Kidney epithelial cell (primary cell): ENCODE data around the gene EXT2. TPM values are rescaled to one million over a fixed set of nuclear protein-coding genes. Genes with fewer than 3 reads are reported as not detected.

Experiments
- DNase-seq: peaks from one replicate; pipeline ENCODE4 v3.0.0-alpha.2; 2010; ENCODE audit warnings: low read depth
- H3K27me3 ChIP-seq: 2 replicates; pipeline ENCODE4 v1.6.0; 2011; ENCODE audit warnings: low read length; ENCODE audit not compliant: control insufficient read depth, insufficient read depth
- H3K36me3 ChIP-seq: 2 replicates; pipeline ENCODE4 v1.5.1; 2011; ENCODE audit warnings: low read length; ENCODE audit not compliant: control insufficient read depth, insufficient read depth
- H3K4me3 ChIP-seq: 2 replicates; pipeline ENCODE4 v1.5.1; 2011; ENCODE audit warnings: low read depth, mild to moderate bottlenecking, control low read depth, low read length
- CTCF ChIP-seq: IDR thresholded peaks from 2 replicates; pipeline ENCODE4 v1.5.1; 2011; ENCODE audit warnings: mild to moderate bottlenecking, moderate library complexity, low read length, control low read depth, inconsistent platforms; ENCODE audit not compliant: insufficient read depth, poor library complexity, severe bottlenecking
- total RNA-seq: library from RNA; depleted of rRNA; stranded (reverse); fragments of >200 nt; gene quantifications from 2 replicates; pipeline ENCODE4 v1.2.3, GENCODE V29; 2015

EXT2 gene
- total RNA-seq, 1 donor from 2014 or later = 83.5 TPM

DNA sequence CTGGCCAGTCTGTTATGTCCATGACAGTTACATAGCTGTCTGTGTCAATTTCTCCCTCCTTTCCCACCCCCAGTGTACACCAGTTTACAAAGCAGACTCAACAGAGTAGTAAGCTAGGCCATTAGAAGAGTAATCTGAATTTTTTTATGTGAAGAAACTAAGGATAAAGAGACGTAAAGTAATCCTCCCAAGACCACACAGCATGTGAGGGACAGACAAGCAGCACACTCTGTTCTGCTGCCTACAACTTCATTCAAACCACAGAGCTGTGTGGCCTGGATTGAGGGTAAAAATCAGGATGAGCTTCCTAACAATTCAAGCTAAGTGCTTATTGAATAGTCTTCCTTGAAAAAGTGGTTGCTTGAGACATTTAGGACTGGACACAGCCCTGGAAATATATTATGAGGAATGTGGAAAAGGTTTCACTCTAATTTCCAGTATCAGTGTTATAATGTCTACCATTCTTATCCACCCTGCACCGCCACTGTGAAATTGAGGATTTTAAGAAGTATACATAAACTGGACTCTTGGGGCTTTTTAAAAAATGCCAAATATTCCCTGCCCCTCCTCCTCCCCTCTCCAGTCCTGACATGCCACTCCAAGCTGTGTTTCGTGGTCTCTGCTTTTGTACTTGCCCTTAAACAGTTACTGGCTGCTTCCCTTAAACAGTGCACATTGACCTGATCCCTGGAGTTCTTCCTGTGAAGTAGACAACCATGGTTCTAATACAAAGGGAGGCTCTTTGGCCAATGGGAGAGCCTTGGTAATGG lies 40.9 kb downstream of the EXT2 start:
- DNase-seq = no peak
- no peak for TF ChIP-seq CTCF
- Histone ChIP-seq H3K4me3 (no peak overlapping the region), H3K36me3 (no peaks in the 10 kb centered on the region), H3K27me3 (no peaks in the 10 kb centered on the region)

DNA sequence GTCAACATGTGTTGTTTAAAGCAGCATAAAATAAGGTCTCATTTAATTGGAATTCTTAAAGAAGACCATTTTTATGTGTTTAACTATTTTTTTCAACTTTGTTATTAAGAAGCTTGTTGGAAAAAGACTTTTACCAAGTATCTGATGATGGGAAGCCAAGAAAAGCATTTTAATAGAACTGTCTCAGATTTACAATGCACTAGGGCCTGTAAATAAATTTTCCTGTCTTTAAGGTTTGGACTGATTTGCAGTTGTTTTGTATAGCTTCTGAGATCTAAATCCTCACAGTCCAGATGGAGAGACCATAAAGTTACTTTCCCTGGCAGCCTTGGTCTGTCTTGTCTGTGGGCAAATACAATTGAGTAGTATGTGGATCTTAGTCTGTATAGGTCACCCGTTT lies 41.6 kb downstream of the EXT2 start:
- no peak for TF ChIP-seq CTCF
- Histone ChIP-seq H3K27me3 (no peaks in the 10 kb centered on the region), H3K36me3 (no peaks in the 10 kb centered on the region), H3K4me3 (no peak overlapping the region)
- no peak for DNase-seq

GRCh38 chr11:44138286-44138685 lies 42.8 kb downstream of the EXT2 start:
- TF ChIP-seq CTCF = no peak

GRCh38 chr11:44138980-44139379 lies 43.5 kb downstream of the EXT2 start:
- no peak overlapping the region for H3K4me3 ChIP-seq
- no peaks in the 10 kb centered on the region for H3K36me3 ChIP-seq
- DNase-seq = no peak
- H3K27me3 ChIP-seq = no peaks in the 10 kb centered on the region
- no peak for TF ChIP-seq CTCF

More at GRCh38 chr11:44138286-44138685, 42.8 kb downstream of the EXT2 start:
- Histone ChIP-seq H3K36me3 (no peaks in the 10 kb centered on the region), H3K4me3 (no peak overlapping the region), H3K27me3 (no peaks in the 10 kb centered on the region)
- DNase-seq = no peak

GRCh38 chr11:44139565-44140330 lies 44.3 kb downstream of the EXT2 start:
- no peaks in the 10 kb centered on the region for H3K27me3 ChIP-seq
- TF ChIP-seq CTCF = no peak
- DNase-seq = no peak
- H3K36me3 ChIP-seq = no peaks in the 10 kb centered on the region
- H3K4me3 ChIP-seq = no peak overlapping the region
